Measurements from ENCODE around the gene CCDC88B. TPM values are rescaled to one million over a fixed set of nuclear protein-coding genes. Genes with fewer than 3 reads are reported as not detected.

CCDC88B gene
- total and polyA plus RNA-seq, 9 of the 15 experiments (the other 6 are each of a cell fraction or from before 2014, with no cell fraction given) = 0.13 to 18.1 (median 7.9) TPM

GRCh38 chr11:64305691-64306562 lies 34.1 kb upstream of the CCDC88B start (continued):
- TF ChIP-seq GTF3C2 (IDR thresholded peaks at IDR 0.05; ENCODE audit: borderline replicate concordance, extremely low read depth, insufficient read length) = no peak
- TF ChIP-seq, protein P1, sequence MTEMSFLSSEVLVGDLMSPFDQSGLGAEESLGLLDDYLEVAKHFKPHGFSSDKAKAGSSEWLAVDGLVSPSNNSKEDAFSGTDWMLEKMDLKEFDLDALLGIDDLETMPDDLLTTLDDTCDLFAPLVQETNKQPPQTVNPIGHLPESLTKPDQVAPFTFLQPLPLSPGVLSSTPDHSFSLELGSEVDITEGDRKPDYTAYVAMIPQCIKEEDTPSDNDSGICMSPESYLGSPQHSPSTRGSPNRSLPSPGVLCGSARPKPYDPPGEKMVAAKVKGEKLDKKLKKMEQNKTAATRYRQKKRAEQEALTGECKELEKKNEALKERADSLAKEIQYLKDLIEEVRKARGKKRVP (CRISPR knock-in tag; IDR thresholded peaks at IDR 0.05) = no peak
- TF ChIP-seq ETV5 (CRISPR knock-in tag; IDR thresholded peaks at IDR 0.05; ENCODE audit: low read depth) = 0 out of 2 replicates have a peak, but pooled peaks have one; percentile 15
- TF ChIP-seq RCOR1 (IDR thresholded peaks at IDR 0.05; ENCODE audit: borderline replicate concordance in 1 of 2, low read depth in 2 of 2, low read length in 2 of 2) = peak in 1 of 2 experiments; percentile 64; a peak in 2 of 4 replicates
- TF ChIP-seq, protein P2, sequence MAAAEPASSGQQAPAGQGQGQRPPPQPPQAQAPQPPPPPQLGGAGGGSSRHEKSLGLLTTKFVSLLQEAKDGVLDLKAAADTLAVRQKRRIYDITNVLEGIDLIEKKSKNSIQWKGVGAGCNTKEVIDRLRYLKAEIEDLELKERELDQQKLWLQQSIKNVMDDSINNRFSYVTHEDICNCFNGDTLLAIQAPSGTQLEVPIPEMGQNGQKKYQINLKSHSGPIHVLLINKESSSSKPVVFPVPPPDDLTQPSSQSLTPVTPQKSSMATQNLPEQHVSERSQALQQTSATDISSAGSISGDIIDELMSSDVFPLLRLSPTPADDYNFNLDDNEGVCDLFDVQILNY (CRISPR knock-in tag; IDR thresholded peaks at IDR 0.05) = no peak
- peak; percentile 45; the same call in 1 of the 2 replicates for TF ChIP-seq ZNF143 (CRISPR knock-in tag; IDR thresholded peaks at IDR 0.05)
- peak; percentile 36; the same call in 1 of the 2 replicates for TF ChIP-seq ZBTB2 (IDR thresholded peaks at IDR 0.05)
- TF ChIP-seq GTF2E2 (tag; IDR thresholded peaks at IDR 0.05) = no peak
- TF ChIP-seq JUNB (CRISPR knock-in tag; conservative IDR thresholded peaks at IDR 0.05) = no peak
- TF ChIP-seq PRDM10 (IDR thresholded peaks at IDR 0.05; ENCODE audit: partially characterized antibody) = no peak
- peak; percentile 44; the same call in 1 of the 2 replicates for TF ChIP-seq GATAD2A (IDR thresholded peaks at IDR 0.05)
- no peak for TF ChIP-seq HIVEP1 (CRISPR knock-in tag; IDR thresholded peaks at IDR 0.05)
- no peak for TF ChIP-seq ZNF274 (IDR thresholded peaks at IDR 0.05; ENCODE audit: borderline replicate concordance, low read depth, low read length)
- TF ChIP-seq HNRNPLL (IDR thresholded peaks at IDR 0.05; ENCODE audit: low read depth, low read length, poor library complexity, severe bottlenecking) = no peak
- TF ChIP-seq TGIF2 (CRISPR knock-in tag; IDR thresholded peaks at IDR 0.05) = no peak
- TF ChIP-seq ZFX (CRISPR knock-in tag; IDR thresholded peaks at IDR 0.05) = peak; percentile 71
- no peak for TF ChIP-seq TAF9B (IDR thresholded peaks at IDR 0.05; ENCODE audit: partially characterized antibody)
